Measurements from ENCODE around the gene FAM53B. TPM values are rescaled to one million over a fixed set of nuclear protein-coding genes. Genes with fewer than 3 reads are reported as not detected.

The FAM53B gene
- total RNA-seq, 3 donors from 2014 or later = 17.0 to 39.7 (median 22.8) TPM

DNA sequence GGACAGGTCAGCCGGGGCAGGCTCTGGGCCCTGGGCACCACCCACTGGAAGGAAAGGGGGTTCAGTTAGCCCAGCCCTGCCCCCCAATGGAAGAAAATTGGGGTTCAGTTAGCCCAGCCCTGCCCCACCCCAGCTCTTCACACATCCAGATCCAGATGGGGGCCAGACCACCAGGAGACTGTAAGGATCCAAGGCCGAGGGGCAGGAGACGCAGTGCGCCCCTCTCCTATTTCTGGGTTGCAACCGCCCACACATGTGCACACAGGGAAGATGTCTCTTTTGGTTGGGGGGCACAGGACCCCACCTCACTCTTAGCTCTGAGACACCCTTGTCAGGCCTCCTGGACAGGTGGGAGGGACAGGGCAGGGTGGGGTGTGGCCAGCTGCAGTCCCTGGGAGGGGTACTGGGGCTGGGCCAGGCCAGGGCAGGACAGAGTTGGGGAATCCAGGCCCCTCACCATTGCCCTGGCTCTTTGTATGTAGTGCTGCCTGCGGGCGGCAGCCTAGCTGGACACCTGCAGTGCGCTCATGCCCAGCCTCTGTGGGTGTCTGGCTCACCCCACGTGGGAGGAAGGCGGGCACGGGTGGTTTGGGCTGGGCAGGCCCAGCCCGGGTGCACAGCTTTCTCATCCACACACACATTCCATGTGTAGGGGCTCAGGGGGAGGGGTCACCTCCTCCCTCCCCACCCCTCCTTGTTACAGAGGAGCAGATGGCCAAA, 141.4 kb downstream of the FAM53B start:
- no peak for DNase-seq (ENCODE audit: low spot score in 2 of 2)
- intact Hi-C loops (cut with DNase I; ENCODE audit: low total_unique reads) = no loop called here

DNA sequence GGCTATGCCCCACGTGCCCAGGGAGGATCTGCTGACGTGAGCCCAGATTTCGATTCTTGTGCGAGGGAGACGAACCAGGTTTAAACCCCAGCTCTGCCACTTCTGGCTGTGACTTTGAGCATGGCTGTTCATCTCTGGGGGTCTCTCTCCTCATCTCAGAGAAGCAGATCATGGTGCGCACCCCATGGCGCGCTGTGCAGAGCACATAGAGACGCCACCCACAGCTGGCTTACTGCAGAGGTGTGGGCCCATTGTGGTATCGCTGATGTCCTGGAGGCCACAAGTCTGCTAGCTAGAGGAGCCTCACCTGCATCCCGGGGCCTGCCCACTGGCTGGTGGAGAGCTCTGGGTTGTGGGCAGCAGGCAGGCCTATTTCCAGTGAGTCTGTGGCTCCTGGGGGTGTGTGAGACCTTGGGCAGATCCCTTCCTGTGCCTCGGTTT, 142.0 kb downstream of the FAM53B start:
- no peak for DNase-seq (ENCODE audit: low spot score in 2 of 2)

More for the DNA sequence above, 141.4 kb downstream of the FAM53B start:
- H3K4me3 ChIP-seq = no peak overlapping the region
- no peaks in the 10 kb centered on the region for H3K4me1 ChIP-seq
- TF ChIP-seq POLR2AphosphoS5 (IDR thresholded peaks at IDR 0.05) (no peak), POLR2A (IDR thresholded peaks at IDR 0.05) (no peak), CTCF (IDR thresholded peaks at IDR 0.05) (no peak)
- no peaks in the 10 kb centered on the region for H3K9me3 ChIP-seq
- no peak overlapping the region for H3K27ac ChIP-seq
- no peaks in the 10 kb centered on the region for H3K27me3 ChIP-seq
- no peaks in the 10 kb centered on the region for H3K36me3 ChIP-seq

DNA sequence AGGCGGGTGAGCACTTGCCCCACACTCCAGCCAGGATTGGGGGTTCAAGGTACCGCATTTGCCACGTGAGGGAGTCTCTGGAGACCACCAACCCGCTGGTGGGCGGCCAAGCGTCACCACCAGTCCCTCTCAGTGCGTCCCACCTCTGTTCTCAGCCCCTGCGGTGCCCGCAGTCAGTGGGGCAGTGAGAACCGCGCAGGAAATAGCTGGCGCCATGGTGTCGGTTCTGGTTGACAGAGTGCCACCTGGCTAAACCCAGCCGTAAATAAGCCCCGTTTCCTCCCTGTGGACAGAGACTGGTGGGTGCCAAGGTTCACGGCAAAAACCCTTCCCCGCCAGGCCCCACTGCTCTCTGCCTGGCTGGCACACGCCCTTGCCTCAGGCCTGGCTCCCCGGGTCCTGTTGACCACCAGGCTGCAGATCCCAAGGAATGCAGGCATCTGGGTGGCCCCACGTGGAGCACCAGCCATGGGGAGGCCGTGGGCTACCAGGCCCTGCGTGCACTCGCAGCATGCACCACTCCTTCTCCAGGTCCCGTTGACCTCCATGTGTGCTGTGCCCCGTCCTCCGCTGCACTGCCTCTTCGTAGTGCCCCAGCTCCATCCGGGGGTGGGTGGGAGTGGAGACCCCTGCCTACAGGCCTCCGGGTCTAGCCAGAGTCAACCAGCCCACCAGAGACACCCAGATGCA, 142.6 kb downstream of the FAM53B start:
- Histone ChIP-seq H3K27me3 (no peaks in the 10 kb centered on the region), H3K9me3 (no peaks in the 10 kb centered on the region), H3K36me3 (no peaks in the 10 kb centered on the region), H3K27ac (no peak overlapping the region), H3K4me1 (no peaks in the 10 kb centered on the region), H3K4me3 (no peak overlapping the region)
- intact Hi-C loops (cut with DNase I; ENCODE audit: low total_unique reads) = no loop called here
- no peak for TF ChIP-seq POLR2AphosphoS5 (IDR thresholded peaks at IDR 0.05)
- no peak for TF ChIP-seq POLR2A (IDR thresholded peaks at IDR 0.05)
- no peak for TF ChIP-seq CTCF (IDR thresholded peaks at IDR 0.05)
- DNase-seq (ENCODE audit: low spot score in 2 of 2) = no peak

More for the DNA sequence above, 142.0 kb downstream of the FAM53B start:
- no peaks in the 10 kb centered on the region for H3K4me1 ChIP-seq
- no peak overlapping the region for H3K4me3 ChIP-seq
- no peak overlapping the region for H3K27ac ChIP-seq
- TF ChIP-seq POLR2A (IDR thresholded peaks at IDR 0.05) (no peak), CTCF (IDR thresholded peaks at IDR 0.05) (no peak)
- no peaks in the 10 kb centered on the region for H3K27me3 ChIP-seq
- intact Hi-C loops (cut with DNase I; ENCODE audit: low total_unique reads) = no loop called here
- H3K9me3 ChIP-seq = no peaks in the 10 kb centered on the region
- H3K36me3 ChIP-seq = no peaks in the 10 kb centered on the region

- DNase-seq (ENCODE audit: low spot score in 2 of 2) = no peak
- TF ChIP-seq POLR2AphosphoS5 (IDR thresholded peaks at IDR 0.05) = no peak
- no peak for TF ChIP-seq CTCF (IDR thresholded peaks at IDR 0.05)
- Histone ChIP-seq H3K36me3 (no peaks in the 10 kb centered on the region), H3K27ac (no peak overlapping the region), H3K9me3 (no peaks in the 10 kb centered on the region), H3K27me3 (no peaks in the 10 kb centered on the region), H3K4me3 (no peak overlapping the region), H3K4me1 (no peaks in the 10 kb centered on the region)
- intact Hi-C loops (cut with DNase I; ENCODE audit: low total_unique reads) = no loop called here
Measured at GRCh38 chr10:124601016-124601415, 143.2 kb downstream of the FAM53B start.

Data from breast epithelium (tissue), 4 donors.